Prostate gland (tissue), 2 donors: Measurements from ENCODE around the gene SLIT3.

Source experiments
- POLR2A ChIP-seq: fragments of 450-650 bp; IDR thresholded peaks from one replicate; pipeline ENCODE4 v1.6.1; 2016; ENCODE audit warnings: antibody characterized with exemption, mild to moderate bottlenecking
- TF ChIP-seq, protein P1 (sequence below), 4 experiments: fragments of 200-600 bp in 2 of 4; fragments of 450-650 bp in 2 of 4; sonication (generic) in 2 of 4; IDR thresholded peaks; 1 replicate in 3 of 4; 2 replicates in 1 of 4; pipeline ENCODE4 v1.5.1; 2016 to 2019; ENCODE audit warnings: antibody characterized with exemption in 4 of 4, mild to moderate bottlenecking in 2 of 4, moderate library complexity in 2 of 4

DNA sequence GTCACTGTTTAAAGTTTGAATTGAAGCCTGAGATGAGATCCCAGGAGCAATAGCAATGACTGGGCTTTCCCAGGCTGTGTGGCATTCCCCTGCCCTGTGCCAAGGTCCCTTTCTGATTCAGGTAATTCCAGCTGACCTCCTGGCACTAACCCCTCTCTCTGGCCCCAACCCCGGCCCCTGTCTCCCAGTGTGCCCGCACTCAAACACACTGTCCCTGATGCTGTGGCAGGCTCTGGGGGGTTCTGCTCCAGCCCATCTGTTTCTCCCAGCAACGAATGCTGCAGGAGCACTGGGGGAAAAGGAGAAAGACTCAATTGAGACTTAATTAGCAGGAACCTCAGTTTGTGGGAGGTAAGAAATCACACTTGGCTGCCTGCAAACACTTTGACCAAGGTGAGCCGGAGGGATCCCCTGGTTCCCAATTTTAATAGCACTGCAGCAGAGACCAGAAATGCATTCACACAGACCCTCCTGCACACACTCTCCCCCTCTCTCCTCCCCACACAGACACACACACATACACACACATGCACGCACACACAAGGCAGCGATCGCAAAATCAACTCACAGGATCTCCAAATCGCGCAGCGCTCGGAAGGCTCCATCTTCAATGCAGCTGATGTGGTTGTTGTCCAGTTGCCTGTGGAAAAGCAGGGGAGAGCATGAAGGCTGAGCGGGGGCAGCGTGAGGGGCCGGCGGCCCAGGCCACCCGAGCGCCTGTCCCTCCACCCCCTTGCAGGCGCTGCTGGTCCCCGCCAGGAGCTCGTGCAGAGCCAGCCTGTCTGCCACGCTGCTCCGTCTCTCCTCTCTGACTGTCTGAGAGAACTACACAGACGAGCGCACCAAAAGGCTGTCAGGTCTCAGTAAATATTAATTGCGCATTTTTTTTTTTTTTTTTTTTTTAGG is 456.7 kb downstream of the SLIT3 start:
- TF ChIP-seq, protein P1, sequence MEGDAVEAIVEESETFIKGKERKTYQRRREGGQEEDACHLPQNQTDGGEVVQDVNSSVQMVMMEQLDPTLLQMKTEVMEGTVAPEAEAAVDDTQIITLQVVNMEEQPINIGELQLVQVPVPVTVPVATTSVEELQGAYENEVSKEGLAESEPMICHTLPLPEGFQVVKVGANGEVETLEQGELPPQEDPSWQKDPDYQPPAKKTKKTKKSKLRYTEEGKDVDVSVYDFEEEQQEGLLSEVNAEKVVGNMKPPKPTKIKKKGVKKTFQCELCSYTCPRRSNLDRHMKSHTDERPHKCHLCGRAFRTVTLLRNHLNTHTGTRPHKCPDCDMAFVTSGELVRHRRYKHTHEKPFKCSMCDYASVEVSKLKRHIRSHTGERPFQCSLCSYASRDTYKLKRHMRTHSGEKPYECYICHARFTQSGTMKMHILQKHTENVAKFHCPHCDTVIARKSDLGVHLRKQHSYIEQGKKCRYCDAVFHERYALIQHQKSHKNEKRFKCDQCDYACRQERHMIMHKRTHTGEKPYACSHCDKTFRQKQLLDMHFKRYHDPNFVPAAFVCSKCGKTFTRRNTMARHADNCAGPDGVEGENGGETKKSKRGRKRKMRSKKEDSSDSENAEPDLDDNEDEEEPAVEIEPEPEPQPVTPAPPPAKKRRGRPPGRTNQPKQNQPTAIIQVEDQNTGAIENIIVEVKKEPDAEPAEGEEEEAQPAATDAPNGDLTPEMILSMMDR (IDR thresholded peaks at IDR 0.05) = no peak
- TF ChIP-seq POLR2A = no peak
